Mesothelial cell of epicardium (in vitro differentiated cells): Measurements from ENCODE around the gene PUM1. TPM values are rescaled to one million over a fixed set of nuclear protein-coding genes. Genes with fewer than 3 reads are reported as not detected.
A peak's percentile ranks its signal among the peaks of the same experiment; 100 is the strongest.

Source experiments
- DNase-seq, 2 experiments: peaks; one replicate each; pipeline ENCODE4 v3.0.0; 2021; ENCODE audit warnings: low spot score in 2 of 2; ENCODE audit not compliant: unreplicated experiment in 2 of 2
- H3K27ac Mint-ChIP-seq: 2 replicates; pipeline ENCODE4 v1.8.0; 2021; ENCODE audit warnings: mixed read lengths
- H3K27me3 Mint-ChIP-seq: 2 replicates; pipeline ENCODE4 v1.8.0; 2021; ENCODE audit warnings: low read depth, mixed read lengths
- H3K36me3 Mint-ChIP-seq: 2 replicates; pipeline ENCODE4 v1.8.0; 2021; ENCODE audit warnings: mixed read lengths
- H3K4me1 Mint-ChIP-seq: 2 replicates; pipeline ENCODE4 v1.8.0; 2021; ENCODE audit warnings: mixed read lengths
- H3K4me3 Mint-ChIP-seq: 2 replicates; pipeline ENCODE4 v1.8.0; 2021; ENCODE audit warnings: mild to moderate bottlenecking, moderate library complexity, mixed read lengths
- H3K9me3 Mint-ChIP-seq: 2 replicates; pipeline ENCODE4 v1.8.0; 2021; ENCODE audit warnings: mixed read lengths
- CTCF ChIP-seq: fragments of 200-600 bp; sonication (generic); IDR thresholded peaks from one replicate; pipeline ENCODE4 v1.5.0; 2021; ENCODE audit warnings: antibody characterized with exemption; ENCODE audit not compliant: unreplicated experiment
- total RNA-seq: library from RNA; stranded (reverse); gene quantifications from 3 replicates; pipeline ENCODE4 v1.2.1, GENCODE V29; 2021

Gene PUM1
- total RNA-seq, 1 donor from 2014 or later, result 250 TPM

DNA sequence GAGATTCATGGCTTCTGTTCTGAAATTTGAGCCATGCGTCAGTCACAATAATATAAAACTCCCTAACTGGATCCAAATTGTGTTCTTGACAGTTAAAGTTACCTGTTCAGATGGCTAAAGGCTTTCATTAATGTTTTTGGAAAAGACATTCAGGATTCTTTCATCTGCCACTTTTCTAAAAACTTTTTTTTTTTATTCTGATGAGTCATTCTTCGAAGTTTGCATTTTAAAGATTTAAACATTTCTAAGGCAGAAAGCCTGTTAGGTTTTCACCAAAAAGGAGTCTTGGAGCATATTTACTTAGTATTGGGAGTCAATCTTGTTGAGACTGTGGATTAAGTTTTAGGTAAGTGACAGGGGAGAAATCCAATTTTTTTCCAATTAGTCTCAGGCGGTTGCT is 138.1 kb downstream of the PUM1 start:
- Mint-ChIP-seq H3K27ac (no peak overlapping the region), H3K36me3 (peaks cover 2% of the 10 kb centered on the region), H3K27me3 (no peaks in the 10 kb centered on the region), H3K9me3 (no peaks in the 10 kb centered on the region), H3K4me3 (no peak overlapping the region), H3K4me1 (peaks cover 13% of the 10 kb centered on the region)
- no peak for DNase-seq
- TF ChIP-seq CTCF, result no peak

- no peak overlapping the region for H3K27ac Mint-ChIP-seq
- no peaks in the 10 kb centered on the region for H3K9me3 Mint-ChIP-seq
- DNase-seq, result no peak
- H3K36me3 Mint-ChIP-seq, result no peaks in the 10 kb centered on the region
- H3K27me3 Mint-ChIP-seq, result no peaks in the 10 kb centered on the region
- H3K4me3 Mint-ChIP-seq, result no peak overlapping the region
- peaks cover 17% of the 10 kb centered on the region for H3K4me1 Mint-ChIP-seq
- no peak for TF ChIP-seq CTCF
Observed at GRCh38 chr1:30923597-30923996, 141.9 kb downstream of the PUM1 start.

DNA sequence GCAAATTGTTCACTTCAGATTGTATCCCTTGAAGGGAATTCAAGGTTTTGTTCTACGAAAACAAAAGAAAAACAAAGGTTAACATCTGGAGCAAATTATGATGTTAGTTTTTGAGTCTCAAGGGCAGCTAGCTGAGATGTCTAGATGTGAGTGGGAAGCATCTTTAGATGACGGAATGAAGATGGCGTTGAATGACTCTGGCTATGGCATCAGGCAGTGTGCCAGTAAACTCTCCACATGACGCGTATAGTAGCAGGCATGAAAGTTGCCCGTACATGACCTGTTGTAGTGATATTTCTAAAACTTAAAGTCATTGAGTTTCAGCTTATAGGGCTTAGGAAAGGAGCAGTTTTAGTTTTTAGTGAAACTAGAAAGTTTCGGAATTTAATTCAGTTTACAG is 144.7 kb downstream of the PUM1 start:
- DNase-seq, result no peak
- no peak overlapping the region for H3K4me3 Mint-ChIP-seq

GRCh38 chr1:30919025-30919881 is 146.3 kb downstream of the PUM1 start:
- Mint-ChIP-seq H3K4me3 (no peak overlapping the region), H3K9me3 (no peaks in the 10 kb centered on the region), H3K36me3 (no peaks in the 10 kb centered on the region), H3K27ac (peak overlapping the region; percentile 72), H3K27me3 (no peaks in the 10 kb centered on the region), H3K4me1 (peaks cover 19% of the 10 kb centered on the region)
- no peak for DNase-seq
- TF ChIP-seq CTCF, result no peak

More for the DNA sequence above, 144.7 kb downstream of the PUM1 start:
- no peaks in the 10 kb centered on the region for H3K27me3 Mint-ChIP-seq
- H3K9me3 Mint-ChIP-seq, result no peaks in the 10 kb centered on the region
- peaks cover 19% of the 10 kb centered on the region for H3K4me1 Mint-ChIP-seq
- TF ChIP-seq CTCF, result no peak
- H3K36me3 Mint-ChIP-seq, result no peaks in the 10 kb centered on the region
- no peak overlapping the region for H3K27ac Mint-ChIP-seq

- no peak for DNase-seq
- TF ChIP-seq CTCF, result no peak
- Mint-ChIP-seq H3K27ac (no peak overlapping the region), H3K4me1 (peaks cover 19% of the 10 kb centered on the region), H3K36me3 (no peaks in the 10 kb centered on the region), H3K4me3 (no peak overlapping the region), H3K27me3 (no peaks in the 10 kb centered on the region), H3K9me3 (no peaks in the 10 kb centered on the region)
Observed at GRCh38 chr1:30916296-30916695, 149.2 kb downstream of the PUM1 start.
